H1 (cell line): ENCODE results near the gene HP1BP3. TPM values are rescaled to one million over a fixed set of nuclear protein-coding genes. Genes with fewer than 3 reads are reported as not detected.

Experiments used
- CTCF ChIA-PET: fragments of 300-600 bp; sonication (Branson Sonifier 250); formaldehyde crosslinking; loops from one replicate; lab custom pipeline; 2021; ENCODE audit not compliant: partially characterized antibody; lab: Charles Lee
- POLR2A ChIA-PET: fragments of 300-600 bp; sonication (Branson Sonifier 250); formaldehyde crosslinking; loops from one replicate; lab custom pipeline; 2021; ENCODE audit warnings: inconsistent platforms; ENCODE audit not compliant: partially characterized antibody; lab: Charles Lee
- DNase-seq, 2 experiments: peaks; one replicate each; pipeline versions ENCODE4 v3.0.0 to v3.0.0-alpha.2; 2010 to 2022; ENCODE audit warnings: low spot score in 2 of 2, low read depth in 1 of 2, mixed read lengths in 1 of 2
- FAIRE-seq: peaks from 2 replicates; lab custom pipeline; 2011; peaks lifted over from hg19 to GRCh38; lab: Jason Lieb, UNC
- H2AFZ ChIP-seq: 2 replicates; pipeline ENCODE4 v1.8.1; 2012; ENCODE audit warnings: low read length, inconsistent platforms
- H2AK5ac ChIP-seq: 2 replicates; pipeline ENCODE4 v1.6.1; 2013; ENCODE audit warnings: low read depth, low read length
- H2BK120ac ChIP-seq: replicated peaks from 2 replicates; pipeline ENCODE3; 2013; ENCODE audit warnings: low read depth, low read length, inconsistent platforms
- H2BK12ac ChIP-seq: 2 replicates; pipeline ENCODE4 v1.6.1; 2013; ENCODE audit warnings: low read depth, low read length
- H2BK15ac ChIP-seq: 2 replicates; pipeline ENCODE4 v1.6.1; 2013; ENCODE audit warnings: low read length
- H2BK20ac ChIP-seq: 2 replicates; pipeline ENCODE4 v1.6.1; 2013; ENCODE audit warnings: low read length
- H2BK5ac ChIP-seq: 2 replicates; pipeline ENCODE4 v1.6.1; 2013; ENCODE audit warnings: low read depth, low read length
- H3K14ac ChIP-seq: 2 replicates; pipeline ENCODE4 v1.6.1; 2013; ENCODE audit warnings: inconsistent platforms; ENCODE audit not compliant: insufficient read length
- H3K18ac ChIP-seq: 2 replicates; pipeline ENCODE4 v1.6.1; 2013; ENCODE audit warnings: low read length; ENCODE audit errors: extremely low read depth
- H3K23ac ChIP-seq: 2 replicates; pipeline ENCODE4 v1.6.1; 2013; ENCODE audit warnings: inconsistent platforms; ENCODE audit not compliant: insufficient read length
- H3K23me2 ChIP-seq: 2 replicates; pipeline ENCODE4 v1.6.1; 2013; ENCODE audit warnings: low read depth, low read length
- H3K27ac ChIP-seq: 2 replicates; pipeline ENCODE4 v1.6.1; 2011; ENCODE audit warnings: low read depth, low read length, inconsistent platforms
- H3K27me3 ChIP-seq, 4 experiments: replicated peaks in 1 of 4; 1 replicate in 1 of 4; 2 replicates in 3 of 4; pipeline versions ENCODE4 v1.6.1 to v1.8.1; 2011 to 2013; ENCODE audit warnings: low read length in 3 of 4, mild to moderate bottlenecking in 3 of 4, inconsistent platforms in 2 of 4, mixed read lengths in 2 of 4, moderate library complexity in 1 of 4; ENCODE audit not compliant: control insufficient read depth in 3 of 4, insufficient read depth in 3 of 4; ENCODE audit errors: extremely low read depth in 1 of 4
- H3K36me3 ChIP-seq, 4 experiments: 2 replicates each; pipeline versions ENCODE4 v1.6.1 to v1.8.1; 2011 to 2013; ENCODE audit warnings: mild to moderate bottlenecking in 4 of 4, low read length in 3 of 4, moderate library complexity in 2 of 4, control low read depth in 1 of 4, inconsistent platforms in 1 of 4; ENCODE audit not compliant: insufficient read depth in 4 of 4, control insufficient read depth in 2 of 4
- H3K4ac ChIP-seq: replicated peaks from 2 replicates; pipeline ENCODE3; 2013; ENCODE audit warnings: low read length, low read depth, mixed read lengths, inconsistent platforms; ENCODE audit not compliant: insufficient read length
- H3K4me1 ChIP-seq, 4 experiments: replicated peaks in 1 of 4; 1 replicate in 1 of 4; 2 replicates in 3 of 4; pipeline versions ENCODE4 v1.6.1 to v1.8.1; 2011 to 2013; ENCODE audit warnings: low read length in 3 of 4, inconsistent platforms in 2 of 4, mixed read lengths in 1 of 4; ENCODE audit not compliant: insufficient read depth in 4 of 4, control insufficient read depth in 3 of 4
- H3K4me2 ChIP-seq, 2 experiments: 2 replicates each; pipeline versions ENCODE4 v1.6.1 to v1.8.1; 2011 to 2013; ENCODE audit warnings: low read depth in 2 of 2, low read length in 2 of 2, control low read depth in 1 of 2, inconsistent platforms in 1 of 2, mild to moderate bottlenecking in 1 of 2; ENCODE audit not compliant: insufficient read depth in 1 of 2
- H3K4me3 ChIP-seq, 4 experiments: fragments of 200-600, 300-600 bp in 1 of 4; sonication (generic), shearing (Covaris generic), sonication (Bioruptor Twin) in 1 of 4; 2 replicates each; pipeline versions ENCODE4 v1.5.1 to v1.8.1; 2011 to 2016; ENCODE audit warnings: low read length in 4 of 4, low read depth in 3 of 4, control low read depth in 2 of 4, inconsistent platforms in 2 of 4, mild to moderate bottlenecking in 2 of 4, mixed read lengths in 1 of 4, moderate library complexity in 1 of 4; ENCODE audit not compliant: insufficient read depth in 2 of 4; ENCODE audit errors: extremely low read depth in 1 of 4
- H3K56ac ChIP-seq: replicated peaks from 2 replicates; pipeline ENCODE3; 2013; ENCODE audit warnings: low read depth, mild to moderate bottlenecking, mixed read lengths, low read length, inconsistent platforms; ENCODE audit not compliant: insufficient read length
- H3K79me1 ChIP-seq: 2 replicates; pipeline ENCODE4 v1.6.1; 2013; ENCODE audit warnings: low read depth, low read length, control low read depth
- H3K79me2 ChIP-seq, 2 experiments: 2 replicates each; pipeline versions ENCODE4 v1.6.1 to v1.8.1; 2012 to 2013; ENCODE audit warnings: low read length in 2 of 2, mild to moderate bottlenecking in 2 of 2, inconsistent platforms in 1 of 2; ENCODE audit not compliant: insufficient read depth in 2 of 2, control insufficient read depth in 1 of 2
- H3K9ac ChIP-seq, 4 experiments: replicated peaks in 1 of 4; 1 replicate in 1 of 4; 2 replicates in 3 of 4; pipeline versions ENCODE4 v1.6.1 to v1.8.1; 2011 to 2013; ENCODE audit warnings: low read depth in 3 of 4, low read length in 3 of 4, control low read depth in 2 of 4, mild to moderate bottlenecking in 2 of 4, moderate library complexity in 2 of 4, inconsistent platforms in 1 of 4; ENCODE audit errors: extremely low read depth in 1 of 4
- H3K9me3 ChIP-seq, 2 experiments: 2 replicates each; pipeline versions ENCODE4 v1.6.1 to v1.8.1; 2012 to 2013; ENCODE audit warnings: mild to moderate bottlenecking in 2 of 2, moderate library complexity in 2 of 2, control low read depth in 1 of 2, inconsistent platforms in 1 of 2, low read depth in 1 of 2, low read length in 1 of 2, mixed read lengths in 1 of 2; ENCODE audit not compliant: insufficient read depth in 2 of 2
- H4K20me1 ChIP-seq, 2 experiments: replicated peaks in 1 of 2; 2 replicates each; pipeline versions ENCODE3 to v1.8.1; 2011 to 2013; ENCODE audit warnings: inconsistent platforms in 2 of 2, low read length in 2 of 2, mild to moderate bottlenecking in 1 of 2; ENCODE audit not compliant: insufficient read depth in 2 of 2, control insufficient read depth in 1 of 2
- H4K5ac ChIP-seq: 2 replicates; pipeline ENCODE4 v1.6.1; 2013; ENCODE audit warnings: low read length, low read depth, mixed read lengths, inconsistent platforms; ENCODE audit not compliant: insufficient read length
- H4K8ac ChIP-seq: 2 replicates; pipeline ENCODE4 v1.8.0; 2013; ENCODE audit warnings: mild to moderate bottlenecking, moderate library complexity, low read length, inconsistent platforms; ENCODE audit not compliant: insufficient read depth; ENCODE audit errors: extremely low read depth
- H4K91ac ChIP-seq: replicated peaks from 2 replicates; pipeline ENCODE3; 2013; ENCODE audit warnings: low read length, mixed read lengths, inconsistent platforms; ENCODE audit not compliant: insufficient read length
- EZH2 ChIP-seq: fragments of 200-600 bp; sonication (generic); IDR thresholded peaks from 2 replicates; pipeline ENCODE4 v1.7.1; 2012; ENCODE audit warnings: low read depth, mild to moderate bottlenecking, moderate library complexity, low read length, inconsistent platforms; ENCODE audit not compliant: severe bottlenecking
- PHF8 ChIP-seq: fragments of 200-600 bp; sonication (generic); conservative IDR thresholded peaks from 2 replicates; pipeline ENCODE4 v1.7.1; 2012; ENCODE audit warnings: low read depth, mild to moderate bottlenecking, inconsistent platforms, low read length, moderate library complexity
- POLR2A ChIP-seq, 2 experiments: IDR thresholded peaks; 1 replicate in 1 of 2; 2 replicates in 1 of 2; pipeline ENCODE4 v1.6.1; 2011; ENCODE audit warnings: low read depth in 2 of 2, low read length in 2 of 2, mild to moderate bottlenecking in 2 of 2; ENCODE audit errors: control extremely low read depth in 1 of 2
- polyA plus RNA-seq, 7 experiments: library from polyadenylated mRNA; depleted of rRNA in 3 of 7; stranded (reverse) in 5 of 7; unstranded in 2 of 7; fragments of >200 nt in 5 of 7; fragments of 200-250 nt in 2 of 7; gene quantifications; 1 replicate in 5 of 7; 2 replicates in 1 of 7; 4 replicates in 1 of 7; pipeline versions ENCODE4 v1.2.1 to v1.2.3, GENCODE V29; 2011 to 2013; ENCODE audit warnings: missing spikeins in 2 of 7, mixed read lengths in 2 of 7
- total RNA-seq: library from RNA; stranded (reverse); fragmentation: NEBNext Ultra II Directional; extraction: Animal tissue kit (Norgen Biotek cat#: 25700); gene quantifications from 2 replicates; pipeline ENCODE4 v1.2.1, GENCODE V29; 2021
- TF ChIP-seq, protein P1 (sequence below): IDR thresholded peaks from 2 replicates; pipeline ENCODE4 v1.6.1; 2012; ENCODE audit warnings: inconsistent platforms

The HP1BP3 gene
- total and polyA plus RNA-seq, 2 of the 8 experiments (the other 6 are each of a cell fraction or from before 2014, with no cell fraction given), result 47.4 to 125 TPM

DNA sequence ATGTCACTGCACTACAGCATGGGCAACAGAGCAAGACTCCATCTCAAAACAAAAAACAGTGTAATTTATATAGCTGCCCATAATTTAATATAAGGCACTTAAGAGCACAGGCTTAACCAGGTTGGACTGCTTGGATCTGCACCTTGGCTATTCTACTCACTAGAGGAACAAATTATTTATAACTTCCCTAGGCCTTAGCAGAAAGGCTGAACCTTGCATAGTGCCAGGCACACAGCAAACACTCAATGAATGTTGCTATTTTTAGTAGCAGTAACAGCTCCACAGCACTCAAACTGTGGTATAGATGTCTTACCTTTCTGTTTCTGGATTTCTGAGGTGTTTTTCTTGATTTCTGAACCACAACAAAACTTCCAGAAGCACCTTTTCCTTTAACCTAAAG lies 19.8 kb downstream of the HP1BP3 start:
- no peak for TF ChIP-seq EZH2
- TF ChIP-seq PHF8, result no peak
- TF ChIP-seq POLR2A (IDR thresholded peaks at IDR 0.05; ENCODE audit: control extremely low read depth in 1 of 2, low read depth in 2 of 2, low read length in 2 of 2), result no peak
- TF ChIP-seq, protein P1, sequence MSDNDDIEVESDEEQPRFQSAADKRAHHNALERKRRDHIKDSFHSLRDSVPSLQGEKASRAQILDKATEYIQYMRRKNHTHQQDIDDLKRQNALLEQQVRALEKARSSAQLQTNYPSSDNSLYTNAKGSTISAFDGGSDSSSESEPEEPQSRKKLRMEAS, result no peak
- CTCF ChIA-PET, result no interaction called here

More for the DNA sequence above, 19.8 kb downstream of the HP1BP3 start:
- POLR2A ChIA-PET, result interaction anchor here (1.1 to 1.2 kb wide), 2 partner anchors 9 to 19 kb away, joined by 4 to 5 read pairs; no protein-coding TSS in a partner anchor
- H3K4ac ChIP-seq, result no peak overlapping the region
- FAIRE-seq, result no peak
- H4K91ac ChIP-seq, result no peak overlapping the region
- H3K56ac ChIP-seq, result no peak overlapping the region
- H3K79me2 ChIP-seq, result no peaks in the 10 kb centered on the region
- H3K14ac ChIP-seq, result no peak overlapping the region
- H2BK120ac ChIP-seq, result no peak overlapping the region
- no peak overlapping the region for H2AFZ ChIP-seq
- no peak overlapping the region for H4K5ac ChIP-seq
- no peak overlapping the region for H2BK12ac ChIP-seq
- peaks cover 18 to 89% (median 67%) of the 10 kb centered on the region in 4 experiments for H3K36me3 ChIP-seq
- no peak overlapping the region for H2BK15ac ChIP-seq
- H3K4me1 ChIP-seq, result no peaks in the 10 kb centered on the region
- no peak overlapping the region for H4K8ac ChIP-seq
- no peak overlapping the region for H2BK20ac ChIP-seq
- no peak overlapping the region for H3K27ac ChIP-seq
- H3K9ac ChIP-seq, result no peak overlapping the region
- H2AK5ac ChIP-seq, result no peak overlapping the region
- no peak overlapping the region for H3K4me3 ChIP-seq
- H3K9me3 ChIP-seq, result no peaks in the 10 kb centered on the region
- H3K18ac ChIP-seq, result no peak overlapping the region
- H3K23me2 ChIP-seq, result no peaks in the 10 kb centered on the region
- no peak overlapping the region for H3K4me2 ChIP-seq
- DNase-seq, result no peak
- H3K27me3 ChIP-seq, result no peaks in the 10 kb centered on the region
- H3K79me1 ChIP-seq, result no peaks in the 10 kb centered on the region
- peaks cover 0 to 1% of the 10 kb centered on the region in 2 experiments for H4K20me1 ChIP-seq
- H3K23ac ChIP-seq, result no peak overlapping the region
- H2BK5ac ChIP-seq, result no peak overlapping the region
